ENCODE measurements around the gene NEURL1B.

NEURL1B gene

GRCh38 chr5:172730981-172731679 lies 90.1 kb downstream of the NEURL1B start:
- DNase-seq (ENCODE audit: low read depth in 2 of 2), result no peak

- no peak for DNase-seq (ENCODE audit: low read depth in 2 of 2)
Observed at GRCh38 chr5:172731680-172732074, 90.6 kb downstream of the NEURL1B start.

GRCh38 chr5:172732201-172732865 lies 91.3 kb downstream of the NEURL1B start:
- no peak for DNase-seq (ENCODE audit: low read depth in 2 of 2)

- no peak for DNase-seq (ENCODE audit: low read depth in 2 of 2)
Observed at GRCh38 chr5:172733131-172733973, 92.3 kb downstream of the NEURL1B start.

- DNase-seq (ENCODE audit: low read depth in 2 of 2), result no peak
Observed at GRCh38 chr5:172733974-172734346, 92.9 kb downstream of the NEURL1B start.

- DNase-seq (ENCODE audit: low read depth in 2 of 2), result no peak
Observed at GRCh38 chr5:172735141-172735831, 94.2 kb downstream of the NEURL1B start.

- no peak for DNase-seq (ENCODE audit: low read depth in 2 of 2)
Observed at GRCh38 chr5:172736508-172737135, 95.6 kb downstream of the NEURL1B start.

GRCh38 chr5:172739375-172739774 lies 98.3 kb downstream of the NEURL1B start:
- no peak for DNase-seq (ENCODE audit: low read depth in 2 of 2)

- DNase-seq (ENCODE audit: low read depth in 2 of 2), result no peak
Observed at GRCh38 chr5:172740428-172741205, 99.6 kb downstream of the NEURL1B start.

Measured in activated CD8-positive, alpha-beta memory T cell treated with anti-CD3 and anti-CD28 coated beads for 4 hours (primary cell).